A673 (cell line): ENCODE results near the gene ANKK1.

ENCODE experiments used
- CTCF ChIP-seq: fragments of 300-800, 200-600 bp; sonication (generic); conservative IDR thresholded peaks from 2 replicates; pipeline ENCODE4 v1.5.1; 2017; ENCODE audit warnings: low read depth, mild to moderate bottlenecking, antibody characterized with exemption, low read length, moderate library complexity, mixed read lengths
- EZH2 ChIP-seq: fragments of 200-600 bp; sonication (generic); IDR thresholded peaks from 2 replicates; pipeline ENCODE4 v1.6.1; 2017; ENCODE audit warnings: borderline replicate concordance, low read depth, mild to moderate bottlenecking, mixed read lengths, antibody characterized with exemption, low read length; ENCODE audit not compliant: poor library complexity, severe bottlenecking

- no peak for TF ChIP-seq CTCF
- TF ChIP-seq EZH2: no peak
These were observed 21.7 kb upstream of the ANKK1 start for GRCh38 chr11:113365895-113366294.
